Activated T-cell treated with anti-CD3 and anti-CD28 coated beads for 48 hours (primary cell): Measurements from ENCODE around the gene TMC5.

ENCODE experiments used
- DNase-seq: peaks from one replicate; pipeline ENCODE4 v3.0.0-alpha.2; 2020; ENCODE audit warnings: low read depth

The TMC5 gene

DNA sequence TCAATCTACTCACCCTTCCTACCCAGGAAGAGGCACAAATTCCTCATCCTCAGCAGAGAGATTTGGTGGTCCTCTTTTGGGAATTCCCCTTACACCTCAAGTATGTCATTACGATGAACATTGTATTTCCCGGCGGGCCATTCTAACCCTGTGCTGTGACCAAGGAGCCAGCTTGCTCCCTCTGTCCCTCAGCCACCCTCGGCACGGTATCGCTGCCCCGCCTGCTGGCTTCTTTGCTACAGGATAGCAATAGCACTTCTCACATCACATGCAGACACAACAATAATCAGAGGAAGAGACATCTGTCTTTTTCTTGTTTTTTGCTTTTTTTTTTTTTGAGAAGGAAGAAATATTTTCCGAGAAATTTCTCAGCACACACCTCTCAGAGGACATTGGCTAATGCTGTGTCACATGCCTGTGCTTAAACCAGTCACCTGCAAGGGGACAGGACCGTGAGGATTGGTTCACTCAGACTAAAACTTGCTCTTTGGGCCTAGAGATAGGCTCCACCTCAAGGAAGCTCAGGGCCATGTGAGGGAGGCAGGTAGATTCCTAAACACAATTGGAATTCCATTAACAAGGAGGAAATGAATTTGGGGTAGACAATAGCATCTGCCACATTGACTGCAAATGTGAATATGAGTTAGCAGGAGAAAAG is 41.2 kb downstream of the TMC5 start:
- no peak for DNase-seq

DNA sequence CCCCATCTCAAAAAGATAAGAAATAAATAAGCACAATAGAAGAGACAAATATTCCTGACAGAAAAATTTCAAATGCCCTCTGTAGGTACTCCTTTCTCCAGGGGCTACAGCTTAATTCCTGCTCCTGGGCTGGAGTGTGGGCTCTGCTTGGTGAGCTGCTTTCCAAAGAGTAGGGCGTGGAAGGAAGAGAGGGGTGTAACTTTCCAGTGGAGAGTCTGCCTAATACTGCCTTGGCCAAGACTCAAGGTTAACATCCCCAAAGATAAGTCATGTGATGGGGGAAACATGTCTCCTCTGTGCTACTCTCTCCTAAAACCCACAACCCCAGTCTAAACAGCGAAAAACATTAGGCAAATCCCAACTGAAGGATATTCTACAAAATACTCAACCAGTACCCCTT is 42.7 kb downstream of the TMC5 start:
- no peak for DNase-seq

DNA sequence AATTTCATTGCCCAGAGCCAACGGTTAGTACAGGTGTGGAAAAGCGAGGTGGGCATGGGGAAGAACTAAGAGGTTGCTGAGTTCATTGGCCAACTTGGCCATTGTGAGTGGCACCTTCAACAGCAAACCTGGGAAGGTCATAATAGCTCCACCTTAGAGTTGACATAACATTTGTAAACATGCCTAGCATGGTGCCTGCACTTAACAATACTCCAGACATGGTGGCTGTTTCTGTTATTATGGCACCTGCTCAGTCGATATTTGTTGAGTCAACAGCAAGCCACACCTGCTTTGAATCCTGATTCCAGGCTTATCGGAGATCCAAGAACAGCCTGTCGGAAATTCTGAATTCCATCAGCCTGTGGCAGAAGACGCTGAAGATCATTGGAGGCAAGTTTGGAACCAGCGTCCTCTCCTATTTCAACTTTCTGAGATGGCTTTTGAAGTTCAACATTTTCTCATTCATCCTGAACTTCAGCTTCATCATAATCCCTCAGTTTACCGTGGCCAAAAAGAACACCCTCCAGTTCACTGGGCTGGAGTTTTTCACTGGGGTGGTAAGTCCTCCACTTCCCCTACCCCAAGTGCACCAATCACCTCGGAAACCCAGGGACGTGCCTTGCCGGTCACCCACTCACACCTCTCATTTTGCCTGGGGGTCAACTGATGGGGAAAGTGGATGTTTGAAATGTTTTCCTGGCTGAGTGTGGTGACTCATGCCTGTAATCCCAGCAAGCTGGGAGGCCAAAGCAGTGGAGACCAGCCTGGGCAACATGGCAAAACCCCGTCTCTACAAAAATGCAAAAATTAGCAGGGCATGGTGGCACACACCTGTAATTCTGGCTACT is 46.0 kb downstream of the TMC5 start:
- DNase-seq = no peak

DNA sequence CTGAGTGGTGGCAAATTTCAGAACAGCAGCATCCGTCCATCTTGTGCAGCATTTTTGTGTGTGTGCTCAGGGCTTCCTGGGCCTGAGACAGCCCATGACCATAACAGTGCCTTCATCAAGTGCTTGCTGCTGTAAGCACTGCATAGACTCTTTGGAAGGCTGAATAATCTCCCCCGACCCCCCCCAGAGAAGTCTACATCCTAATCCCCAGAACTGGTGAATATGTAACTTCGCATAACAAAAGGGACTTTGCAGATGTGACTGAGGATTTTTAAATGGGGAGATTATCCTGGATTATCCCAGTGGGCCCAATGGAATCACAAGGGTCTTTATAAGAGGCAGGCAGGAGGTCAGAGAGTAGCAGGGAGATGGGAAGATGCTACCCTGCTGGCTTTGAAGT is 50.6 kb downstream of the TMC5 start:
- DNase-seq = no peak

DNA sequence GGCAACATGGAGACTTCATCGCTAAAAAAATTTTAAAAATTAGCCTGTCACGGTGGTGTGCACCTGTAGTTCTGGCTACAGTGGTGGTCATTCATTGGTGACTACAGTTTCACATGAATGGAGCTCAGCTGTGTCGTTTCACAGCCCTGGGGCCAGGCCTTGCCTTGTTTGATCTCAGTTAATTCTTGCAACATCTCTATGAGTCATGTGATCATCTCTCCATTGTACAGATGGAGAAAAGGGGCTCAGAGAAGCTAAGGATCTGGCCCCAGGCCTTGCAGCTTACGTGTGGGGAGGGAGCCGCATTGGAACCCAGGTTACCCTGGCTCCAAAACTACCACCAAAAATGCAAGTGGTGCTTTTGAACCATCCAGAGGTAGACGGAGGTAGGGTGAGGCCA is 54.8 kb downstream of the TMC5 start:
- no peak for DNase-seq

DNA sequence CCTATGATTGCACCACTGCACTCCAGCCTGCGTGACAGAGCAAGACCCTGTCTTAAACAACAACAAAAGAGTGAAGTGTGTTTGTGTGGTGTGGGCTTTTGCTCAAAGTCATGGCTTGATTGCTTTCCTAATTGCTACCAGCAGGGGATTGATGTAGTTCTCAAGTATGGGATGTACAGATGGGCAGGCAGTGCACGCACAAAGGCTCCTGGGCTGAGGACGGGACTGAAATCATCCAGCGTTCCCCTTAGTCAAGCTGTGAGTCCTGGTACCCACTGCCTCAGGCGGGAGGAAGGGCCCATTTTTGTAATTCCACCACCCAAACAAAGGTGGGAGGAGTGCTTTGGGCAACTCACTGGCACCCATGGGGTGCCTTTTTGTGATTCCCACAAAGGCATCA is 56.9 kb downstream of the TMC5 start:
- DNase-seq = no peak

DNA sequence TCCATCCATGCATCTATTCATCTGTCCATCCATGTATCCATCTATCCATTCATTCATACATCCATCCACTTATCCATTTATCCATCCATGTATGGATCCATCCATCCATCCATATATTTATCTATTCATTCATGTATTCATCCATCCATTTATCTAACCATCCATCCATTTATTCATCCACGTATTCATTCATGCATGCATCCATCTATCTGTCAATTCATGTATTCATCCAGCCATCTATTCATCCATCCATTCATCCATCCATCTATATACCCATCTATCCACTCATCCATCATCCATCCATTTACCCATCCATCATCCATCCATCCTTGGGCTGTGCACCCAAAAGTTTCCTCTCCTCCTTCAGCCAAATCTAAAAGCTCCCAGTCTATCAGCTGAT is 60.8 kb downstream of the TMC5 start:
- no peak for DNase-seq

DNA sequence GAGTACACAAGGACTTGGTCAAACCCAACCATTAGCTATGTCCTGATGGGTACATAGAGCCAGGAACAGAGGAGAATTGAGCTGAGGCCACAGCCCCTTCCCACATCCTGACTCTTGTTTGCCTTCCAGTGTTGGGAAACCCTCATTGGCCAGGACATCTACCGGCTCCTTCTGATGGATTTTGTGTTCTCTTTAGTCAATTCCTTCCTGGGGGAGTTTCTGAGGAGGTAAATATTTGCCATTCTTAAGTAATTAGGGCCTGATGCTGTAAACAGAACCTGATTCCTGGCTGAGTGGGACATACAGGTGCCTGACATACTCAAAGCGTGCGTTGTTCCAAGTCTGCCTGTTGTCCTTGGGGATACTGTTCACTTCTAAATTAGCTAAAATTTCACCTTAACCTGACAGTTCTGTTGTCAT is 61.6 kb downstream of the TMC5 start:
- no peak for DNase-seq

DNA sequence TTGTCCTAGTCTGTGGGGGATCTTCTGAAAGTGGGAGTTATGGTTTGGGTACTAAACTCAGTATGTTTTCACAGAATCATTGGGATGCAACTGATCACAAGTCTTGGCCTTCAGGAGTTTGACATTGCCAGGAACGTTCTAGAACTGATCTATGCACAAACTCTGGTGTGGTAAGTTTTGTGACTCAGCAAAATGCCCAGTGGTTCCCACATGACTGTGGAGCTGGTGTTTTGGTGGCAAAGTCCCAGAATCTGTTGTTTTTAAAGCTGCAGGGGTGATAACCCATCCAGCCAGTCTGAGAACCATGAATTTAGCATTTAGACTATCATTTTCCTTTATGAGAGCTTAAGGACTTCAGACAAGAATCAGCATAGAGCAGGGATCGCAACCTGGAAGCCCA is 63.6 kb downstream of the TMC5 start:
- DNase-seq = no peak

DNA sequence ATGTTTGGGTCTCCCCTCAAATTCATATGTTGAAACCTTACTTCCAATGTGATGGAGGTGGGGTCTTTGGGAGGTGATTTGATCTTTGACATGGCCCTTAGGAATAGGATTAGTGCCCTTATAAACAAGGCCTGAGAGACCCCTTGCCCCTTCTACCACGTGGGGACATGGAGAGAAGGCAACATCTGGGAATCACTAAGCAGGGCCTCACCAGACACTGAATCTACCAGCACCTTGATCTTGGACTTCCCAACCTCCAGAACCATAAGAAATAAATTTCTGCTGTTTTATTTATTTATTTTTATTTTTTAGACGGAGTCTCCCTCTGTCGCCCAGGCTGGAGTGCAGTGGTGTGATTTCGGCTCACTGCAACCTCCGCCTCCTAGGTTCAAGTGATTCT is 64.1 kb downstream of the TMC5 start:
- DNase-seq = no peak

DNA sequence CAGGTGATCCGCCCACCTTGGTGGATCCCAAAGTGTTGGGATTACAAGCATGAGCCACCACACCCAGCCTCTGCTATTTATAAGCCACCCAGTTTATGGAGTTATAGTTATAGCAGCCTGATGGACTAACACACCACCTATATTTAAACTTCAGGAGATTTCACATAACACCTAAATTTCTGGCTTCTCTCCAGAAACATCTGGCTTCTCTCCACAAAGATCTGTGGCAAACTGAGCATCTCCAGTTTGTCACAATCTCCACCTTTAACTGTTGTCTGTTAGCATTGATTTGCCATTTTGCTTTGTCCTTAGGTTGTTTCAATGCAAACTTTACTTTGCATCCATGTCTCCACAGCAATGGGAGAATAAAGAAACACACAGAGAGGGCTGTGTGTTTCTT is 64.6 kb downstream of the TMC5 start:
- DNase-seq = no peak

DNA sequence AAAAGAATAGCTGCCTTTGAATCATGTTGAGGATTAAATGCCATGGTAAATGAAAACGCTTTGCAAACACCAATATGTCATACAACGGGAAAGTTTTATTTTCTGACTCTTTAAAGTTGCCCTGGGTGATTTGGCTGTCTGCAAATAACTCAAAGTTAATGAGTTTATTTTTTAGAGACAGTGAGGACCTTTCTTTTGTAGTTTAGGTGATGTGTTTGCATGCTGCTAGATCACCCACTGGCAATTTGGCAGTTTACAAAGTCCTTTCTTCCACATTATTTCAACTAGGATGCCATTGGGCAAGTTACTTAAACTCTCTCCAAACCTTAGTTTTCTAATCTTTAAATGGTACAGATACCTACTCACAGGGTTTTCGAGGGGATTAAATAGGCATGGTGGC is 66.4 kb downstream of the TMC5 start:
- DNase-seq = no peak

DNA sequence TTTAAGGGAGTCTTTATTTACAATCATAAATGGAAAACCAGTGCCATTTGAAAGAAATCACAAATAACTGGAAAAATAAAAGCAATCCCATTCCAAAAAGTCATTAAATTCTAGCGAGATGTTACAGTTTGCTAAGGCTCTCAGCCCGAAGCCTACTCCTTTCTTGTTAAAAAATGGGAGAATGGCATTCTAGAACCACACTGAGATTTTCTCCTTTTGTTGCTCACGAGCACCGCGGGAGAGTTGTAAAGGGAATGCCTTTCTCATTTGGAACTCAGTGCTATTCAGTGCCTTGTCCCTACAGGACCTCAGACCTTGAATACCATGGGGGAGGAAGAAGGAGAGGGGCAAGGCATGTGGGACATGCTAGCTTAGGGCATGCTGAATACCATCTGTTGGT is 67.9 kb downstream of the TMC5 start:
- DNase-seq = no peak

DNA sequence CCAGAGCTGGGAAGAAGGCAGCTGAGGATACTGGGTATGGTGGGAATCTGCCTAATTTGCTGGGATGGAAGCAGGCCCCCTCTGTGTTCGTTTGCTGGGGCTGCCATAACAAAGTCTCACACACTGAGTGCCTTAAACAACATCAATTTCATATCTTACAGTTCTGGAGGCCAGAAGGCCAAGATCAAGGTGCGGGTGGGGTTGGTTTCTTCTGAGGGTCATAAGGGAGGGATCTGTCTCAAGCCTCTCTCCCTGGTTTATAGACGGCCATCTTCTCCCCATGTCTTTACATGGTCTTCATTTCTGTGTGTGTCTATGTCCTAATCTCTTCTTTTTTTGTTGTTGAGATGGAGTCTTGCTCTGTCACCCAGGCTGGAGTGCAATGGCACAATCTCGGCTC is 68.4 kb downstream of the TMC5 start:
- no peak for DNase-seq

DNA sequence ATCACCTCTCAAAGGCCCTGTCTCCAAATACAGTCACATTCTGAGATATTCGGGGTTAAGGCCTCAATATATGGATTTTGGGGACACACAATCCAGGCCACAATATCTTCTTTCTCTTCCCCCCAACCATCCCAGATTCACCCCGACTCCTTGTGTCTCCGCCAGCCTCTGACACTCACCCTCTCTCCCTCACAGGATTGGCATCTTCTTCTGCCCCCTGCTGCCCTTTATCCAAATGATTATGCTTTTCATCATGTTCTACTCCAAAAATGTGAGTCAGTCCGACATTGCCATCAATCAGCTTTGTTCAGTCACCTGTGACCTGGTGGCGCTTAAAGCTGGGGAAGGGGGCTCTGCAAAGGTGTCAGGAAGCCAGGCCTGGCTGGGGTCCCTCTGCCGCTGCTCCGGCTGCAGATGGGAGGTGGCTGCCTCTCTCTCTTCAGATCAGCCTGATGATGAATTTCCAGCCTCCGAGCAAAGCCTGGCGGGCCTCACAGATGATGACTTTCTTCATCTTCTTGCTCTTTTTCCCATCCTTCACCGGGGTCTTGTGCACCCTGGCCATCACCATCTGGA is 69.2 kb downstream of the TMC5 start:
- DNase-seq = no peak

DNA sequence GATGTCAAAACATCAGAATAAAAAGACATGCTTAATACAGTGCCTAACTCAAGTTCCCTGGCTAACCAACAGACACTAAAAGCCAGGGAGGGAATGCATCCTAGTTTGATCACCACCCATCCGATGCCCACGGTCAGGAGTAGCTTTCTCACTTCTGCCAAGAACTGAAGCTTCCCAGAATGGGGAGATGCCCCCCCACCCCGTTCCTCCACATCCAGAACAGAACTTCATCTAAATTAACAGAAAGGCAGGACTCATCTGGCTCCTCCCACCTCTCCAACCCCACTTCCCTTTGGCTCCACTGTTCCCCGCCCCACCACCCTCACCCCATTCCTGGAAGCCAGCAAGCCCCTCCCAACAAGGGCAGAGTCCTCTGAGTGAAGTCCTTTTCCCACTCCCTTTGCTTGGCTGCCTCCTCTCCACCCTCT is 70.5 kb downstream of the TMC5 start:
- DNase-seq = no peak

DNA sequence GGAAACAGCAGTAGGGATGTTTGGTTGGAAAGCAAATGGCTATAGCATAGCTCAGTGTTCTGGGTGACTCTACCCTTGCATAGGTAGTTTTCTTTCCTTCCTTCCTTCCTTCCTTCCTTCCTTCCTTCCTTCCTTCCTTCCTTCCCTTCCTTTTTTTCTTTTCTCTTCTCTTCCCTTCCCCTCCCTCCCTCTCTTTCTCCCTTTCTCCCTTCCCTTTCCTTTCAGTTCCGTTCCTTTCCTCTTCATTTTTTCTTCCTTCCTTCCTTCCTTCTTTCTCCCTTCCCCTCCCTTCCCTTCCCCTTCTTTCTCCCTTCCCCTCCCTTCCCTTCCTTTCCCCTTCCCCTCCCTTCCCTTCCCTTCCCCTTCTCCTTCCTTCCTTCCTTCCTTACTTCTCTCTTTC is 72.9 kb downstream of the TMC5 start:
- no peak for DNase-seq

DNA sequence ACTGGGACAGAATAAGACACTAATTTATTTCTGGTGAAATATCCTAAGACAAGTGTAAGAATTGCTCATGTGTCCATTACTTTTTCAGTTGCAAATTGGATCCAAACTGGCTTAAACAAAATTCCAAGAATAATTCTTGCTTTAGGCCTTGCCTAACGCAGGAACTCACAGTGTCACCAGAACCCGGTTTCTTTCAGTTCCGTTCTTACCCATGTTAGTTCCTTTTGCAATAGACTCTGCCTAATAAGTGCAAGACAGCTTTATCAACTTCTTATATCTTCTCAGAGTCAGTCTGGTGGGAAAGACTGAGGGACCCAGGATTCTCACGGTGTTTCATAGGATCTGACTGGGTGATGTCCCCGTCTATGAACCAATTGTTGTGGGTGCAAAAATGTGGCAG is 79.5 kb downstream of the TMC5 start:
- DNase-seq = no peak

DNA sequence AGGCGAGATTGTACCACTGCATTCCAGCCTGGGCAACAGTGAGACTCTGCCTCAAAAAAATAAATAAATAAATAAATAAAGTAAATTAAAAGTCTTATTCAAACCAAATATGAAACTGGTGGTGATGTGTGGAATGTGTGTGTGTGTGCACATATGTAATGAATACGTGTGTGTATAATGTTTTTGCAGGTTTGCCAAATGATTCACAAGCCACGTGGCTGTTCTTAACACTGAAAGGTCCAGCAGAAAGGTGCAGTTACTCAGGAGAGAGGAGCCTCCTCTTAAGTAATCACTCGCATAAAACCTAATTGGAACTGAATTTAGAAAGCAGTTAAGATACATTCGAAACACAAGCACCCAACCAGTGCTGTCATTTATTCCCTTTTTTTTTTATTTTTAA is 81.3 kb downstream of the TMC5 start:
- no peak for DNase-seq

DNA sequence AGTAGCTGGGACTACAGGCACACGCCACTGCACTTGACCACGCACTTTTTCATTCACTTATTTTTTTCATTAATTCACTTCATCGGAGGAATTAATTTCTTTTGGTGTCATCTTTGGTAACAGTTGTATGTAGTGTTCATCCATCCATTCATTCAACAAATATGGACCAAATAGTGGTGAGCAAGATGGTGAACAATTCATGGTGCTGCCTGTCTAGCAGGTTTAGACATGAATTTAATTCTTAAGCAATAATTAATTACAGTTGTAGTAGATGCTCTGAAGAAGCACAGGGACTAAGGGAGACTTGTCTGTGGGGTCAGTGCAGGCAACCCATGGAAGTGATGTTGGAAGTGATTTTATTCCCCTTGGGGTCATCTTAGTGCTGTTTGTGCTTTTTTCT is 81.8 kb downstream of the TMC5 start:
- no peak for DNase-seq

DNA sequence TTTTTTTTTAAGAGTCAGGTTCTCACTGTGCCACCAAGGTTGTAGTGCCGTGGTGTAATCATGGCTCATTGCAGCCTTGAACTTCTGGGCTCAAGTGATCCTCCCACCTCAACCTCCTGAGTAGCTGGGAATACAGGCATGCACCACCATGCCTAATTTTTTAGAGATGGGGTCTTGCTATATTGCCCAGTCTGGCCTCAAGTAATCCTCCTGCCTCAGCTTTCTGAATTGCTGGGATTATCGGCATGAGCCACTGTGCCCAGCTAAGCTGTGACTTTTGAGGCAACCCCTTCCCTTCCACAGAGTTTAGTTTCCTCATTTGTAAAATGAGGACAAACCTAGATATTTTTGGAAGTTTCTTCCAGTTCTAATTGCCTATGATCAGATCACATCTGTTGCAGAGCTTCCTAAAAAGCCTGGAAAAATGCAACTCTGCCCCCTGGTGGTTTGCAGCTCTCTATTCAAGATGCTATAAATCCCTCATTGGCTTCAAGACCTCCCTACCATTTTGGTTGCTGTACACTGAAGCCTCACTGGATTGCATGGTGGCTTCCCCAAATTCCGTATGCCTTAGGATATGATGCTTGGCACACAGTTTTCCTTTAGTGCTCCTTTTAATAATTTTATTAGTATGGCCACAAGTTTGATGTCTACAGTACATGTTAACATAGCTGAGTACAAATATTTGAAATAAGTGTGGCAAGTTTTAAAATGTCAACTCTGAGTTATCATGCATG is 84.9 kb downstream of the TMC5 start:
- DNase-seq = peak; percentile 46

DNA sequence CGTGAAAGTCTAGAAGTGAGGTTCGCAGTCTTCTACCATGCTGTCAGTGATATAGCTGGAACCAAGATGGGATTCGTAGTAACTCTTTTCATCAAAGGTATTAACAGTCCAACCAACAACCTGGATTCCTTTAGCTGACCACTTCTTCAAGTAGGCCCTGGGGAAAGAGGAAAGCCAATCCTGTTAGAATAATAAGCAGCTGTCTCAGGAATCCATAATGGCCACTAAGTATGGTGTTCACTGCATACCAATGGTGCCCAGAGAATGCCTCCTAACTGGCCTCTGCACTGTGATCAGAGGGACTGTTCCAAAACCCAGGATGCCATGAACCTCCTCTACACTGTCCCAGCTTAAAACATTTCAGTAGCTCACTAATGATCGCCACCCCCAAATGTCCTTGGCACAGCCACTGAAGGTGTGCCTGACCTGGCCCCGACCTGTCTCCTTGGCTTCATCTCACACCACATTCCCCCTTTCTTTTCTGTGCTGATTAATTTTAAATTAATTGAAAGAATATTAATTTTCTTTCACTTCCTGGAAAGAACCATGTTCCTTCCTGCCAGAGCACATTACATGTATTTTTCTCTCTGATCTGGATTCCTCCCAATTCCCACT is 85.9 kb downstream of the TMC5 start:
- no peak for DNase-seq
